GM19035 (cell line): ENCODE measurements around the gene DNAJC5.
"Not testable (repeated sequence)": the region's sequence is repeated elsewhere in the genome, so short reads cannot be mapped to it uniquely, and the experiment has no call there.

Experiments used
- ATAC-seq: cut with Tn5 transposase; IDR thresholded peaks from one replicate; pipeline ENCODE4 v1.9.1; 2021; ENCODE audit not compliant: unreplicated experiment

The DNAJC5 gene

DNA sequence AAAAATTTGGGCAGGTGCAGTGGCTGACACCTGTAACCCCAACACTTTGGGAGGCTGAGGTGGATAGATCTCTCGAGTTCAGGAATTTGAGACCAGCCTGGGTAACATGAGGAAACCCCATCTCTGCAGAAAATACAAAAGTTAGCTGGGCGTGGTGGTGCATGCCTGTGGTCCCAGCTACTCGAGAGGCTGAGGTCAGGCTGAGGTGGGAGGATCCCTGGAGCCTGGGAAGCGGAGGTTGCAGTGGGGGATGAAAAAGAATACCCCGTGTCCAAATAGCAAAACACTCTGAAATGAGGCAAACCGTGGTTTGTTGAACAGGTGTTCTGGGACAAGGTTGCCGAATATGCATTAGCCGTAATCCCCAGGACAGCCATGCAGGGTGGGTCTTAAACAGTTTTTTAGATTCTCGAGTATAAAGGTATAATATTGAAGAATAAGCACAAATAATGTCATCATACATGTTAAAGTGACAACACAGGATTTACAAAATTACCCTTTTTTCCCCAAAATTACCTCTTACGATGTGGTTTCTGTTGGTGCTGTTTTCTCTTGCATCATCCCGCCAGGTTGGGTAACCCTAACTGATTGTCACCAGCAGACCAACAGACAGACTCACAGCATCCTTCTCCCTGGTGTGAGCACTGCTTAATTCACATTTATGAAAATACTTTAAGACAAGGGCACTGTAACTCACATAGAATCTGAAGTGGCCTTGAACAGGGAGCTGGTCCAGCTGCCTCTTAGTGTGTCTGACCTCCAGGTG is 9.1 kb downstream of the DNAJC5 start:
- ATAC-seq: no peak

DNA sequence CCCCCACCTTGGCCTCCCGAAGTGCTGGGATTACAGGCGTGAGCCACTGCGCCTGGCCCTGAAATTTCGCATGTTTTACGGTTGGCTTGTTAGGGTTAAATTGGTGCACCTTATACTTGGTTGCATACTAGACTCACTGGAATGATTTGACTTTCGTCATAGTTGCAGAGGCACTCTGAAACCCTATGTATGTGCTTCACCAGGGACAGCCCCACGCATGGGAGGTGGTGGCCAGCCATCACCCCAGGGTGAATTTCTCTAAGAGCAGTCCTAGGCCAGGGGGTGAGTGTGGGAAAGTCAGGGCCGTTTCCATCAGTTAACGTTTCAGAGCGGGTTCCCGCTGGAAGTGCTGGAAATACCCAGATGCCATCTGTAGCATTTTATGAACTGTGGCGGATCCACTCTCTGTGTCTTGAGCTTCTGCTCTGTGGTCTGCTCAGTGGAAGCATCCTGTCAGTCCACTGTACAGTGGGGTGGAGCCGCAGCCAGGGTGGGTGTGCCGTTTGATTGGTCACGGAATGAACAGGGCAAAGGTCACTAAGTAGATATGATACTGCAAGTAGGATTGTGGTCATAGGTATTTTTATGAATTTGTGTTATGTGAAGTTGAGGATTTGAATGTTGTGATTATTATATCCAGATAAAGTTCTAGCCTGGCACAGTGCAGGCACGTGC is 13.2 kb downstream of the DNAJC5 start:
- ATAC-seq: no peak

GRCh38 chr20:63911176-63911575 is 16.2 kb downstream of the DNAJC5 start:
- no peak for ATAC-seq

GRCh38 chr20:63913768-63914167 is 18.8 kb downstream of the DNAJC5 start:
- no peak for ATAC-seq

DNA sequence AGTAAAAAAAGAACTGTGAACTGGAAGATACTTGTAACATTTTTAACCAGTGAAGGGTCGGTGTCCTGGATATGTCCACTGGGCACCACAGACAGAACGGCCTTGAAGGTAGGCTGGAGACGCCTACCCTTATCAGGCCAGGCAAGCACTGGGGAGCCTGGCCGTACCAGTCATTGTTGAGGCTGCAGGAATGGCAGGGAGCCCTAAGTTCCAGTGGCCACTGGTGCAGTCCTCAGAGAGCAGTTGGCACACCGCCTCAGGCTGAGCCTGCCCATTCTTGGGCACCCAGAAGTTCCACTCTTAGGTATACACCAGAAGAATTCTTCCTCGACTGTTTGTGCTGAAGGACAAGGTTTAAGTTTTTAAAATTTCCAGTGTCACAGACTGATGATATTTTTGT is 20.5 kb downstream of the DNAJC5 start:
- no peak for ATAC-seq

DNA sequence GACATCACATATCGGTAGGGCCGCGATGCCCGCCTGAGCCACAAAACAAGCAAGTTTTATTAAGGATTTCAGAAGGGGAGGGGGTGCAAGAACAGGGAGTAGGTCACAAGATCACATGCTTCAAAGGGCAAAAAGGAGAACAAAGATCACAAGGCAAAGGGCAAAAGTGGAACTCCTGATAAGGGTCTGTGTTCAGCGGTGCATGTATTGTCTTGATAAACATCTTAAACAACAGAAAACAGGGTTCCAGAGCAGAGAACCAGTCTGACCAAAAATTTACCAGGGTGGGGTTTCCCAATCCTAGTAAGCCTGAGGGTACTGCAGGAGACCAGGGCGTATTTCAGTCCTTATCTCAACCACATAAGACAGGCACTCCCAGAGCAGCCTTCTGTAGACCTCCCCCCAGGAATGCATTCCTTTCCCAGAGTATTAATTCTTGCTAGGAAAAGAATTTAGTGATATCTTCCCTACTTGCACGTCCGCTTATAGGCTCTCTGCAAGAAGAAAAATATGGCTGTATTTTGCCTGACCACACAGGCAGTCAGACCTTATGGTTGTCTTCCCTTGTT is 21.5 kb downstream of the DNAJC5 start:
- ATAC-seq: not testable (repeated sequence)

GRCh38 chr20:63917811-63918210 is 22.9 kb downstream of the DNAJC5 start:
- no peak for ATAC-seq

DNA sequence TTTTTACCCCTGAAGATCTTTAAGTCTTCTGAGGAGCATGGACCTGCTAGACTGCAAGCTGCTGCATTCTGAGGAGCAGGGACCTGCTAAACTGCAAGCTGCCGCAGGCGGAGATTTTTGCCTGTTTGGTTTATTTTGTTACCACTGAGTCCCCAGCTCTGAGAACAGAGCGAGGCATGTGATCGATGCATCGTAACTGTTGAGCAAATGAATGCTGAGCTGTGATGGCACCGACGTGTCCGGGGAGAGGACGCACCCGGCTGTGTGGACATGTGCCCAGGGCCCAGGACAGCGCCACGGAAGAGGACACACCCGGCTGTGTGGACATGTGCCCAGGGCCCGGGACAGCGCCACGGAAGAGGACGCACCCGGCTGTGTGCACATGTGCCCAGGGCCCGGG is 24.2 kb downstream of the DNAJC5 start:
- ATAC-seq: no peak

DNA sequence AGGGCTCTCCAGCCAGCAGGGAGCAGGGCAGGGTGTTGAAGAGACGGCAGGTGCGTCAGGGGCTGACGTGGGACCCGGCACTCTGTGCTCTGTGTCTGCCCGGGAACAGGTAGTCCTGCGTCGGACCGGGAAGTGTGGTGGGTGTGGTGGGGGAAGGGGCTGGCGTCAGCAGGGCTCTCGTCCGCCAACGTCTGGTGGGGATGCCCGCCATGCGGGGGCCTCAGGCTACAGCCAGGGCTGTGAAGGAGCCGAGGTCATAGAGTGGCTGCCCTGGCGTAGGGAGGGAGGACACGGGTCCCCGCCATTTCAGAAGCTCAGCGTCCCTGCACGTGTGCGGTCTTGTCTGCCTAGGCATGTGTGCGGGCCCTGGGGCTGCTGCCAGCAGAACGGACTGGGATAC is 25.3 kb downstream of the DNAJC5 start:
- ATAC-seq: no peak

GRCh38 chr20:63923651-63924050 is 28.7 kb downstream of the DNAJC5 start:
- ATAC-seq: no peak

DNA sequence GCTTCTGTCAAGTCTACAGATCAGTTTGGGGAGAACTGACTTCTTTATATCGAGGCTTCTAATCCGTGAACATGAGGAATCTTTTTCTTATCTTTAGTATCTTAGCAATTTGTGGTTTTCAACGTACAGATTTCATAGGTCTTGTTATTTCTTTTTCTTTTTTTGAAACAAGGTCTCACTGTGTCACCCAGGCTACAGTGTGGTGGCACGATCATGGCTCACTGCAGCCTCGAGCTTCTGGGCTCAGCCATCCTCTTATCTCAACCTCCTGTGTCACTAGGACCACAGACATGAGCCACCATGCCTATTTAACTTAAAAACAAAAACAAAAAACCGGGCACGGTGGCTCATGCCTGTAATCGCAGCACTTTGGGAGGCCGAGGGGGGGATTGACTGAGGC is 29.3 kb downstream of the DNAJC5 start:
- ATAC-seq: no peak

- ATAC-seq: no peak
Observed at GRCh38 chr20:63926298-63926697, 31.4 kb downstream of the DNAJC5 start.

DNA sequence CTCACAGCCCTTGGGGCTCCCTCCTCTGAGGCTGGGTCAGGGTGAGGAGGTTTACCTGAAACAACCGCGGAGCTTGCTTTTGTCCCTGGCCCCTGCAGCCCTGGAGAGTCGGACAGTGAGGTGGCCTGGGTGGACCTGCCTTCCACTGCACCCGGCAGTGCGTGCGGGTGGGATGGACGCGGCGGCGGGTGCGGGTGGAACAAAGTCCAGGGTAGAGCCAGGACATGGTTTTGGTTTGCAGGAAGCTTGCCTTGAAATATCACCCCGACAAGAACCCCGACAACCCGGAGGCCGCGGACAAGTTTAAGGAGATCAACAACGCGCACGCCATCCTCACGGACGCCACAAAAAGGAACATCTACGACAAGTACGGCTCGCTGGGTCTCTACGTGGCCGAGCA is 34.1 kb downstream of the DNAJC5 start:
- no peak for ATAC-seq

- ATAC-seq: not testable (repeated sequence)
Observed at GRCh38 chr20:63929473-63929883, 34.6 kb downstream of the DNAJC5 start.

DNA sequence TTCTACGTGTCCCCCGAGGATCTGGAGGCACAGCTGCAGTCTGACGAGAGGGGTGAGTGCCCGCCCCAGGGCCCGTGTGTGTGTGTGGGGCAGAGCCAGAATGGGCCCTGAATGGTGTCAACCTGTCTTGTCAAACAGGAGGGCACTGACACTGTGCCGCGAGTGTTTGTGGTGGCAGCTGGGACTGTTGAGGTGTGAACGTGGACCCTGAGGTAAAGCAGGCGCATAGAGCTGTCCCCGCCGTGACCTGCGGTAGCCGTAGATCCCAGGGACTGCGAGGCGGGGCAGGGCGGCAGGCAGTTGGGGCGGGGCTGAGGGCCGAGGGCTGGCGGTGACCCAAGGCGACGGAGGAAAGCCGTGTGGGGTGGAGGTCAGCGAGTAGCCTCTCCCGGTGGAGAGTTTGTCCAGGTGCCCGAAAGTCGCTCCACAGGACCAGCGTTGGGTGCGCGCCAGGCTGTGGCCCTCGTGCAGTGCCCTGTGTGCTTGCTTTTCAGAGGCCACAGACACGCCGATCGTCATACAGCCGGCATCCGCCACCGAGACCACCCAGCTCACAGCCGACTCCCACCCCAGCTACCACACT is 36.1 kb downstream of the DNAJC5 start:
- ATAC-seq: no peak

- no peak for ATAC-seq
Observed at GRCh38 chr20:63931735-63932134, 36.8 kb downstream of the DNAJC5 start.

DNA sequence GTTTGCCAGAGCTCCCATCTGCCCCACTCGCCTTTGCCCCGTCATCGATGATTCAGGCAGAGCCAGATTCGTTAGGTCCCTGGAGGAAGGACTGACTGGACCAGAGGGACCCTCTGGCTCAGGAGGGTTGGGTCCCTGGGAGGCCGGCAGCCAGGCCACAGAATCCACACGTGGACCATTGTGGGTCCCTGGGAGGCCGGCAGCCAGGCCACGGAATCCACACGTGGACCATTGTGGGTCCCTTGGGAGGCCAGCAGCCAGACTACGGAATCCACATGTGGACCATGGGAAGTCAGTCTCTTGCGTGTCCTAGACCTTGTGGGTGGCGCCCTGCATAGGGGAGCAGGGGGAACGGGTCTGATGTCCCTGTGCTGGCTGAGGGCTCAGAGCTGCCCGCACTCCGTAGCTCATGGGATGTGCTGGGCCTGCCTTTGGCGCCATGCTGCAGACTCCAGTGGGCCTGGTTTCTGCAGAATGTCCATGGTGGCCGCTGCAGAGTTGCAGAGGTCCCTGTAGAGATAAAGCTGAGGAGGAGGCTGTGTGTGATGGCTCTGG is 37.8 kb downstream of the DNAJC5 start:
- ATAC-seq: no peak

DNA sequence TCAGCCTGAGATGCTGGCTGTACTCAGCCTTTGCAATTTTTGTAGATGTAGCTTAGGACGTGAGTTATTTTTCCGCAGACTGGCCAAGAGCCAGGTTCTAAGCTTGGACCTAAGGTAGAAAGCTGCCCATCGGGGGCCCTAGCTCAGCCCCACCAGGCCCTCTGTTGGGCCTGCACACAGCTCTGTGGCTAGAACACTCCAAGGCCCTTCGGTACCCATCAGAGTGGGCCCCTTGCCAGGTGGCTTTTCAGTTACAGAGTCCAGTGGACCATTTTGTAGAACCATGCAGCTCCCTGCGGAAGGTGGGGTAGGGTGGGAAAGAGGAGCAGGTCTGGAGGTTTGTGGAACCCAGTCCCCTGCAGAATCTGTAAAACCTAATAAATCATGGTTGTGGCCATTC is 38.7 kb downstream of the DNAJC5 start:
- no peak for ATAC-seq

- ATAC-seq: no peak
Observed at GRCh38 chr20:63934271-63935068, 39.5 kb downstream of the DNAJC5 start.

DNA sequence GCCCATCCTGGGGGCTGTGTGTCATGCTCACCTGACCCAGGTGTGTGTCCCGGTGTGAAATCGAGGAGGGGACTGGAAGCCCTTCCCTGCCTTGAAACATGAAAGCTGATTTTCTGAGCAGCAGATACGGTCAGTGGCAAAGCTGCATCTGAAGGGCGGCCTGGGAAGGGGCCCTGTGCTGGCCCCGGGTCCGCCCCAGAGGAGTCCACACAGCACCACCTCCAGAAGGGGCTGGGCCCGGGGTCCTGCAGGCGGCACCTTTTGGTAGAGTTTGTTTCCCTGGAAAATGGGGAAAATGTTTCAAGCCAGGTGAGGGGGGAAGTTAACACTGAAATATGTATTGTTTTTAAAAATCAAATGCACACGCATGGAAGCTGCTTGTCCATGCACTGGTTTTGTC is 40.5 kb downstream of the DNAJC5 start:
- ATAC-seq: no peak

- ATAC-seq: no peak
Observed at GRCh38 chr20:63937596-63937995, 42.7 kb downstream of the DNAJC5 start.
